NCI-H345 treated with DMSO at 0.1 percent for 48 hours (cell line): Measurements from ENCODE around the gene NAT10.
A peak's percentile ranks its signal among the peaks of the same experiment; 100 is the strongest.
"Not testable (repeated sequence)": the region's sequence is repeated elsewhere in the genome, so short reads cannot be mapped to it uniquely, and the experiment has no call there.

Experiments
- DNase-seq: peaks from one replicate; lab custom pipeline; 2025; ENCODE audit not compliant: unreplicated experiment; lab: John Stamatoyannopoulos, UW

The NAT10 gene

GRCh38 chr11:34105079-34105956, at the start of gene NAT10:
Gene NAT10 (plus strand): TSS chr11:34105629. CDS start chr11:34108226, 2,597 bp downstream.
- peak; percentile 97 for DNase-seq

- no peak for DNase-seq
Measured at GRCh38 chr11:34056672-34057071, 48.8 kb upstream of the NAT10 start.

DNA sequence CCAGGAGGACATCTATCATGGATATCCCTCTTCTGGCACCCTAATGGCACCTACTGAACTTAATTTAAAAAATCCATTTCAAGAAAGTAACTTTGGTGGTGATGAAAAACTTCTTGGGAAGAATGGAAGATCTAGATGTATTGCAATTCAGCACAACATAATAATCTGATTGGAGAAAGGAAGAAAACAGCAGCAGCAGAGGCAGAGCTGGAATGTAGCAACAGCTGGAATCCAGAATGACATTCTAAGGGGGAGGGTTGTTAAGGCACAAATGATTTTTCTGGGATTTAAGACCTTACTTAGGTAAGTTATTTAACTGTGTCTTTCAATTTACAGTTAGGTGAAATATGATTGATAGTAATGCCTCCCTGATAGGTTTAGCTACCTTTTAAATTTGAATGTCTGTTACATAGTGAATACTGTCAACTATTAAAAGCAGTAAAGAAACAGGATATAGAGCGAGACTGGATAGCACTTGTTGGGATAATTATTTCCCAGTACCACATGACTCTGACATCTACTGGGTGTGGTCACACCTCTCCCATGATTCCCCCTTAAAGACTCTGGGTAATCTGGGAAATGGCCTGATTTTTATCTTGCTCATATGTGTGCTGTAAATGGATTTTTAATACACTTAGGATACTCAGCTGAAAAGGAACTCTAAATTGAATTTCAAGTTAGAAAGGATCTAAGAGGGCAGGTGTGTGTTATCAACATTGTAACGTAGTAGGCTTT, 42.2 kb upstream of the NAT10 start:
- no peak for DNase-seq

- DNase-seq = no peak
Measured at GRCh38 chr11:34064291-34064690, 41.1 kb upstream of the NAT10 start.

DNA sequence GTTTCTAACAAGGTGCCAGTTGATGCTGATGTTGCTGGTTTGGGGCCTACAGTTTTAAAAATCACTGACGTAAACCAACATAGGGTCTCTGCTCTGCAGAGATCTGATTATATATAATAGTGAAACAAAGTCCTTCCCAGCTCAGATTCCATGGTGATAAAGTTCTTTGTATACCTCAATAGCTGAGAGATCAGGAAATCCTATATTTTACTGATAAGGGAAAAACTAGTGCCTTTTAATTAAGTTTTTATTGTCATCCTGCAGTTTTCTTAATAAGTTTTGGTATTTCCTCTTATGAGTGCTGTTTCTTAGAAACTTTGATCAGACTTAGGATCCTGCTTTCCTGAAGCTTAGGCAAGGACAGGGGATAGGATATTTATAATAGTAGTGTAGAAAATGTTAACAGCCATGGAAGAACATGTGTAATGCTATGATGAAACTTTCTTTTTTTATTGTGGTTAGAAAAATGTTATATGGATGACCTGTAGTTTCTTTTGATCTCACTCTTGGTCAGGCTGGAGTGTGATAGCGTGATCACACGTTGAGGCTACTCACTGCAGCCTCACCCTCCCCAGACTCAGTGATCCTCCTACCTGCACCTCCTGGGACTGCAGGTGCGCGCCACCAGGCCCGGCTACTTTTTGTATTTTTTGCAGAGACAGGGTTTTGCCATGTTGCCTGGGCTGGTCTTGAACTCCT, 39.8 kb upstream of the NAT10 start:
- DNase-seq = no peak

GRCh38 chr11:34066766-34067165, 38.7 kb upstream of the NAT10 start:
- not testable (repeated sequence) for DNase-seq

DNA sequence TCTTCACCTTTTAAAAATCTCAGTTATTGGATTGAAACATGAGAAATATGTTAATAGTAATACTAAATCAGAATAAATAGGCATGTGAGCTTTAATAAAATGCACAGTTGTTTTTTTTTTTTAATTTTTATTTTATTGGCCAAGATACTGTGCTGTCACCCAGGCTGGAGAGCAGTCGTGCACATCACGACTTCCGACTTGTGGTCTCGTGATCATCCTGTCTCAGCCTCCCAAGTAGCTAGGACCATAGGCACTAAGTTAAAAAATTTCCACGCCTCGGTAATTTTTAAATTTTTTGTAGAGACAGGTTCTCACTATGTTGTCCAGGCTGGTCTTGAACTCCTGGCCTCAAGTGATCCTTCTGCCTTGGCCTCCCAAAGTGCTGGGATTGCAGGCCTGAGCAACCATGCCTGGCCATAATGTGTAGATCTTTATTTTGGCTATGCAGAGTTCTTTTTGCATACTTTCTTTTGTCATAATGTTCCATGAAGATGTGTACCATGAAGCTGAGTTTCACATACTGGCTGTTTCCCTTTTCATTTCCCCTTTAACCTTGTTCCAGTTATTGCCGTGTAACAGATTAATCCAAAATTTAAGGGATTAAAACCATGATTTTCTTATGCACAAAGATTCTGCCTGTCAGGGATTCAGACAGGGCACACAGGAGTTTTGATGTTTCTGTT, 37.9 kb upstream of the NAT10 start:
- DNase-seq = no peak

DNA sequence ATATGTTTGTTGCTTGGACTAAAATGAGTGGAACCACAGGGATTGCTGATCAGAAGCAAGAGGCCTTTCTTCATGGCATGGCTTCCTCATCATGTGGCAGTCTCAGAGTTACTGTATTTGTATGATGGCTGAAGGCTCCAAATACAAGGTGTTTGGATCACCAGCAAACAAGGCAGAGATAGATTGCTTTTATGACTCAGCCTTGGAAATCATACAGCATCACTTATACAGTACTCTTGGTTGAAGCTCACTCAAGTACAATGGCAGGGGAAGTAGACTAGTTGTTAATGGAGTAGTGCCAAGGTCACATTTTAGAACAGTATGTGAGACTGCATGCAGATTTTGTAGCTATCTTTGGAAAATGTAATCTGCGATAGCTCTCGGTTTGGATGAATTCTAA, 37.3 kb upstream of the NAT10 start:
- DNase-seq = no peak

DNA sequence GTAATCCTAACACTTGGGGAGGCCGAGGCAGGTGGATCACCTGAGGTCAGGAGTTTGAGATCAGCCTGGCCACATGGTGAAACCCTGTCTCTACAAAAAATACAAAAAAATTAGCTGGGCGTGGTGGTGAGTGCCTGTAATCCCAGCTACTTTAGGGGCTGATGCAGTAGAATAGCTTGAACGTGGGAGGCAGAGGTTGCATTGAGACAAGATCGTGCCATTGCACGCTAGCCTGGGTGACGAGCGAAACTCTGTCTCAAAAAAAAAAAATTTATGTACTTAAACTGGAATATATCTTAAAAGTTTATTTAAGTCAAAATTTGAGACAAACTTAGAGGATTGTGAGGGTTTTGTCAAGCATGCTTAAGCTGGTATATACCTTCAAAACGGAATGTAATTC, 34.1 kb upstream of the NAT10 start:
- DNase-seq = not testable (repeated sequence)

DNA sequence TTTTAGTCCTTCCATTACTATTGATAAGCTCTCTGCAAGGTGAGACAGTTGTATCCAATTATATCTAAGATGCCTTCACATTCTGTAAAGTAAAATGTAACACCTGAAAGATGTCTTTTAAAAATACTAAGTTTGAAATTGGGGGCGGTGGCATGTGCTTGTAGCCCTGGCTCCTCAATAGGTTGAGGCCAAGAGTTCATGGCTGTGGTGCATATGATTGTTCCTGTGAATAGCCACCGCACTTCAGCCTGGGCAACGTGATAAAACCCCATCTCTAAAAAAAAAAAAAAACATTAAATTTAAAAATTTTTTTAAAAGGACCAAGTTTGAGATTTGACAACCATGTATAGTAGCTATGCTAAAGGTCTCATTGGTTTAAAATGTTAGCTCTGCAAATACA, 33.4 kb upstream of the NAT10 start:
- no peak for DNase-seq

GRCh38 chr11:34072832-34073231, 32.6 kb upstream of the NAT10 start:
- no peak for DNase-seq

- no peak for DNase-seq
Measured at GRCh38 chr11:34074391-34074790, 31.0 kb upstream of the NAT10 start.

- no peak for DNase-seq
Measured at GRCh38 chr11:34075178-34075820, 30.1 kb upstream of the NAT10 start.

GRCh38 chr11:34080609-34081008, 24.8 kb upstream of the NAT10 start:
- DNase-seq = no peak

GRCh38 chr11:34084637-34085036, 20.8 kb upstream of the NAT10 start:
- no peak for DNase-seq

DNA sequence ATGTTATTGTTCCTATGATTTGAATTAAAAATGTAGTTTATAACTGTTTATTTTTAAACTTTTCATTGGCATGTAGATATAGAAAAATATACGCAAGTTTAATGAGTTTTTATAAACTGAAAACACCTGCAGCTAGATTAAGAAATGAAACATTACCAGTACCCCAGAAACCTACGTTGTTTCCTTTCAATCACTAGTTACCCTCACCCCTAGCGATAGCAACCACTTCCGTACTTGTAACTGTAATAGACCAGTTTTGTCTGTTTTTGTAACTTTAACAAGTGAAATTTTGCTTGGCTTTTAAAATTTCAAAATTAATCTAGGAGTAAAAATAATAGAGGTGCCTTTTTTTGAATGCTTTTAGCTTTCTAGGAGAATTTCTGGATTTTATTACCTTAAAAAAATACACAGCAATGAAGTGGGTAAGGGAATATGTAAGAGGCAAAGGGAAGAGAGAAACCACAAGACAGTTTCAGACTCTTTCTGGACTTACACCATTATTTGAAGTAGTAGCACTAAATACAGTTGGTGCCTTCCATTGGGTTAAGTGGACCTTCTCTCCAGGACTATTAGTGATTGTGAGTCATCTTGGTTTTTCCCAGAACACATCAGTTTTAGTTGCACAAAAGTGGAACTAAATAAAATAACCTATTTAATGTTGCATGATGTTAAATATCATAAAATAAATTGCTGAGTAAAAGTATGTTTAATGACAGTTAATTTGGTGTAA, 18.7 kb upstream of the NAT10 start:
- no peak for DNase-seq

- DNase-seq = no peak
Measured at GRCh38 chr11:34091825-34092224, 13.6 kb upstream of the NAT10 start.

- not testable (repeated sequence) for DNase-seq
Measured at GRCh38 chr11:34094900-34095299, 10.5 kb upstream of the NAT10 start.

DNA sequence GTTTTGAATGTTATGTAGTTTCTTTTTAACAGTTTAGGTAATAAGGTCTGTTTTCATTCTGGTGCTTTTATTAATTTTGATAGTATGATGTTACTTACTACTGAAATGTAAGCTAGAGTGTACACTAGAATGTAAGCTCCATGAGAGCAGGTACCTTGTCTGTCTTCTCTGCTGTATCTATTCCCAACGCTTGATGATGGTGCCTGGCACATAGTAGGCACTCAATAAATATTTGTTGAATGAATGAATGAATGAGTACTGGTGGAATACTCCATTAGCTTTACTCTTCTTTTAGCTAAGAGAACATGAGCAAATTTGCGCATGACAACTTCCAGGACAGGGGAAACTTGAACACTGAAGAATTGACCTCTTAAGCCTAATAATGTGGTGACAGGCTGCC, 6.6 kb upstream of the NAT10 start:
- DNase-seq = no peak

GRCh38 chr11:34104680-34105078, 750 bp upstream of the NAT10 start:
- DNase-seq = peak; percentile 43
